K562 (cell line): ENCODE measurements around the gene NEK1. TPM values are rescaled to one million over a fixed set of nuclear protein-coding genes. Genes with fewer than 3 reads are reported as not detected.
A peak's percentile ranks its signal among the peaks of the same experiment; 100 is the strongest.

Experiments used
- CEBPG ChIP-seq, 3 experiments: fragments of 200-800 bp in 1 of 3; sonication (Bioruptor generic) in 1 of 3; sonication (generic) in 1 of 3; formaldehyde crosslinking in 1 of 3; IDR thresholded peaks in 2 of 3; conservative IDR thresholded peaks in 1 of 3; 2 replicates each; pipeline versions ENCODE4 v1.6.1 to v1.8.0; 2016 to 2022; ENCODE audit warnings: missing compliant biosample characterization in 2 of 3, missing genetic modification characterization in 2 of 3, mild to moderate bottlenecking in 1 of 3, missing genetic modification reagents in 1 of 3
- ESRRB ChIP-seq: fragments of 250-450 bp; sonication (Bioruptor Pico); IDR thresholded peaks from 2 replicates; pipeline ENCODE4 v1.5.0; 2020; ENCODE audit warnings: mild to moderate bottlenecking, moderate library complexity, borderline replicate concordance
- FOXA3 ChIP-seq, 2 experiments: fragments of 450-650 bp in 1 of 2; sonication (generic) in 1 of 2; formaldehyde crosslinking; IDR thresholded peaks in 1 of 2; conservative IDR thresholded peaks in 1 of 2; 2 replicates each; pipeline versions ENCODE4 v1.4.0 to v1.8.0; 2020 to 2022; ENCODE audit warnings: mild to moderate bottlenecking in 2 of 2, missing genetic modification reagents in 1 of 2
- ILF3 ChIP-seq: fragments of 450-650 bp; IDR thresholded peaks from 2 replicates; pipeline ENCODE4 v1.6.1; 2018; ENCODE audit warnings: antibody characterized with exemption, mild to moderate bottlenecking, moderate library complexity, borderline replicate concordance
- KAT8 ChIP-seq: fragments of 450-650 bp; IDR thresholded peaks from 2 replicates; pipeline ENCODE4 v1.6.1; 2016; ENCODE audit warnings: low read depth, mild to moderate bottlenecking
- PML ChIP-seq: IDR thresholded peaks from 2 replicates; pipeline ENCODE4 v1.6.1; 2012; ENCODE audit warnings: low read length, inconsistent platforms
- STAT5A ChIP-seq: IDR thresholded peaks from 2 replicates; pipeline ENCODE4 v1.6.1; 2012; ENCODE audit warnings: low read length, inconsistent platforms, borderline replicate concordance
- ZNF316 ChIP-seq: fragments of 450-650 bp; IDR thresholded peaks from 2 replicates; pipeline ENCODE4 v1.6.1; 2016
- ZNF766 ChIP-seq: fragments of 200-800 bp; sonication (Bioruptor generic); conservative IDR thresholded peaks from 2 replicates; pipeline ENCODE4 v1.6.1; 2016; ENCODE audit warnings: missing genetic modification characterization, missing compliant biosample characterization
- ZNF79 ChIP-seq: fragments of 250-450 bp; sonication (Bioruptor Pico); IDR thresholded peaks from 2 replicates; pipeline ENCODE4 v1.4.0; 2020; ENCODE audit warnings: low read depth, mild to moderate bottlenecking, moderate library complexity
- polyA plus RNA-seq, 8 experiments: library from polyadenylated mRNA; depleted of rRNA in 4 of 8; stranded (reverse) in 5 of 8; unstranded in 3 of 8; fragments of >200 nt; fragmentation: Nextera tagmentation in 2 of 8; fragmentation: Illumina TruSeq in 1 of 8; extraction: Ambion mirVana in 2 of 8; extraction: Trizol in 1 of 8; gene quantifications; 2 replicates each; pipeline versions ENCODE4 v1.2.1 to v1.2.3, GENCODE V29; 2011 to 2014; ENCODE audit warnings: inconsistent platforms in 1 of 8, missing spikeins in 1 of 8
- total RNA-seq, 7 experiments: library from RNA; depleted of rRNA in 6 of 7; stranded (reverse); fragments of >200 nt in 6 of 7; fragmentation: Illumina TruSeq in 2 of 7; extraction: Trizol in 2 of 7; gene quantifications; 2 replicates each; pipeline versions ENCODE4 v1.2.1 to v1.2.3, GENCODE V29; 2011 to 2021; ENCODE audit warnings: low replicate concordance in 1 of 7
- TF ChIP-seq, protein P1 (sequence below): fragments of 250-450 bp; sonication (Bioruptor Pico); IDR thresholded peaks from 2 replicates; pipeline ENCODE4 v1.8.0; 2022; ENCODE audit warnings: moderate library complexity, mild to moderate bottlenecking, inconsistent platforms
- TF ChIP-seq, protein P2 (sequence below): fragments of 250-450 bp; sonication (Bioruptor Pico); IDR thresholded peaks from 2 replicates; pipeline ENCODE4 v1.5.0; 2022; ENCODE audit warnings: mild to moderate bottlenecking
- TF ChIP-seq, protein P3 (sequence below), 2 experiments: fragments of 450-650 bp in 1 of 2; sonication (generic) in 1 of 2; formaldehyde crosslinking in 1 of 2; IDR thresholded peaks in 1 of 2; conservative IDR thresholded peaks in 1 of 2; 2 replicates each; pipeline versions ENCODE4 v1.6.1 to v1.8.1; 2016 to 2023; ENCODE audit warnings: mild to moderate bottlenecking in 2 of 2, moderate library complexity in 2 of 2, inconsistent platforms in 1 of 2, missing genetic modification reagents in 1 of 2
- TF ChIP-seq, protein P4 (sequence below): fragments of 450-650 bp; IDR thresholded peaks from 2 replicates; pipeline ENCODE4 v1.6.1; 2016; ENCODE audit warnings: low read depth, mild to moderate bottlenecking, moderate library complexity
- TF ChIP-seq, protein P5 (sequence below): fragments of 450-650 bp; IDR thresholded peaks from 2 replicates; pipeline ENCODE4 v1.6.1; 2017; ENCODE audit warnings: antibody characterized with exemption, mild to moderate bottlenecking

Gene NEK1
- total and polyA plus RNA-seq, 9 of the 15 experiments (the other 6 are each of a cell fraction or from before 2014, with no cell fraction given): 6.2 to 15.7 (median 10.3) TPM

DNA sequence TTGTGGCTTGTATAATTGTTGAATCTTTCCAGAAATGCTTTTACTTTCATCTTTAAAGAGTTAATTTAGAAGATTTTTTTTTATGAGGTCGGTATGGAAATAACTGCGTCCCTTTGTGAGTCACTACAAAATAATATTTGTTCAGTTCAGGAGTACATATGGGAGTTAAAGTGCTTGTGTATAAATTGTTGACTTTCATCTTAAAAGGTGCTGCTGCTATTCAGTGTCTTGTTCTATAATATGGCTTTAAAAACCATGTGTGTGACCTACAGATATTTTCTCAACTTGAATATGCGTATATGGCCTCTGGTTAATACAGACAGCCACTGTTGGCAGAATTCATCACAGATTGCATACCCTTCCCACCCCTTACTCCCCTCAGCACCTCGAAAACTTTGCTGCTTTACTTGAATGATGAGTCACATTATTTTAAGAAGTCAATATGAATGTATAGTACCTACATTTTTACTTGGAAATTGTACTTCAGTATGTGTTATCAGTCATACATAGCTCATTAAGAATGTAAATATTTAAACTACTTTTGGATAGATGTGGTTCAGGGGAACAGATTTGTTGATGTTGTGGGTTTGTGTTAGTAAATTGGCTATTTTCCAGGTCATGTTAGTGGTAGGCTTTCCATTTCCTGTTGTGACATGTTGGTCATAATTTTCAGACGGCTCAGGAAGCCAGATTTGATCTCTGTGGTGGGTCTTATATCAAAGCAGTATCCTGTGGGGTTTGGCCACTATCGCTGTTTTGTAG is 9.5 kb upstream of the NEK1 start (continued):
- no peak for TF ChIP-seq ZNF766 (CRISPR knock-in tag)
- no peak for TF ChIP-seq KAT8
- TF ChIP-seq CEBPG (CRISPR knock-in tag; IDR thresholded peaks at IDR 0.05): no peak
- TF ChIP-seq CEBPG (tag; conservative IDR thresholded peaks at IDR 0.05 in 1 of 2, IDR thresholded peaks at IDR 0.05 in 1 of 2): 0 out of 4 replicates have a peak, but pooled peaks have one; percentile 15 to 29
- TF ChIP-seq, protein P1, sequence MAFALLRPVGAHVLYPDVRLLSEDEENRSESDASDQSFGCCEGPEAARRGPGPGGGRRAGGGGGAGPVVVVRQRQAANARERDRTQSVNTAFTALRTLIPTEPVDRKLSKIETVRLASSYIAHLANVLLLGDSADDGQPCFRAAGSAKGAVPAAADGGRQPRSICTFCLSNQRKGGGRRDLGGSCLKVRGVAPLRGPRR (CRISPR knock-in tag): no peak
- peak in 1 of 2 experiments; percentile 76; a peak in 2 of 4 replicates for TF ChIP-seq FOXA3 (CRISPR knock-in tag; conservative IDR thresholded peaks at IDR 0.05 in 1 of 2, IDR thresholded peaks at IDR 0.05 in 1 of 2)
- TF ChIP-seq ESRRB (CRISPR knock-in tag): no peak
- TF ChIP-seq PML: peak; percentile 29; the same call in 1 of the 2 replicates
- TF ChIP-seq STAT5A: peak; percentile 38; the same call in 1 of the 2 replicates
- TF ChIP-seq ILF3: no peak
- TF ChIP-seq, protein P2, sequence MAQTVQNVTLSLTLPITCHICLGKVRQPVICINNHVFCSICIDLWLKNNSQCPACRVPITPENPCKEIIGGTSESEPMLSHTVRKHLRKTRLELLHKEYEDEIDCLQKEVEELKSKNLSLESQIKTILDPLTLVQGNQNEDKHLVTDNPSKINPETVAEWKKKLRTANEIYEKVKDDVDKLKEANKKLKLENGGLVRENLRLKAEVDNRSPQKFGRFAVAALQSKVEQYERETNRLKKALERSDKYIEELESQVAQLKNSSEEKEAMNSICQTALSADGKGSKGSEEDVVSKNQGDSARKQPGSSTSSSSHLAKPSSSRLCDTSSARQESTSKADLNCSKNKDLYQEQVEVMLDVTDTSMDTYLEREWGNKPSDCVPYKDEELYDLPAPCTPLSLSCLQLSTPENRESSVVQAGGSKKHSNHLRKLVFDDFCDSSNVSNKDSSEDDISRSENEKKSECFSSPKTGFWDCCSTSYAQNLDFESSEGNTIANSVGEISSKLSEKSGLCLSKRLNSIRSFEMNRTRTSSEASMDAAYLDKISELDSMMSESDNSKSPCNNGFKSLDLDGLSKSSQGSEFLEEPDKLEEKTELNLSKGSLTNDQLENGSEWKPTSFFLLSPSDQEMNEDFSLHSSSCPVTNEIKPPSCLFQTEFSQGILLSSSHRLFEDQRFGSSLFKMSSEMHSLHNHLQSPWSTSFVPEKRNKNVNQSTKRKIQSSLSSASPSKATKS (CRISPR knock-in tag): no peak
- 0 out of 2 replicates have a peak, but pooled peaks have one; percentile 10 for TF ChIP-seq ZNF316
- TF ChIP-seq, protein P3, sequence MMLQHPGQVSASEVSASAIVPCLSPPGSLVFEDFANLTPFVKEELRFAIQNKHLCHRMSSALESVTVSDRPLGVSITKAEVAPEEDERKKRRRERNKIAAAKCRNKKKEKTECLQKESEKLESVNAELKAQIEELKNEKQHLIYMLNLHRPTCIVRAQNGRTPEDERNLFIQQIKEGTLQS (IDR thresholded peaks at IDR 0.05): peak; percentile 80
- TF ChIP-seq, protein P3 (CRISPR knock-in tag; conservative IDR thresholded peaks at IDR 0.05): no peak
- TF ChIP-seq, protein P4, sequence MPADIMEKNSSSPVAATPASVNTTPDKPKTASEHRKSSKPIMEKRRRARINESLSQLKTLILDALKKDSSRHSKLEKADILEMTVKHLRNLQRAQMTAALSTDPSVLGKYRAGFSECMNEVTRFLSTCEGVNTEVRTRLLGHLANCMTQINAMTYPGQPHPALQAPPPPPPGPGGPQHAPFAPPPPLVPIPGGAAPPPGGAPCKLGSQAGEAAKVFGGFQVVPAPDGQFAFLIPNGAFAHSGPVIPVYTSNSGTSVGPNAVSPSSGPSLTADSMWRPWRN: peak; percentile 54; the same call in 1 of the 2 replicates
- TF ChIP-seq ZNF79 (CRISPR knock-in tag): no peak
- TF ChIP-seq, protein P5, sequence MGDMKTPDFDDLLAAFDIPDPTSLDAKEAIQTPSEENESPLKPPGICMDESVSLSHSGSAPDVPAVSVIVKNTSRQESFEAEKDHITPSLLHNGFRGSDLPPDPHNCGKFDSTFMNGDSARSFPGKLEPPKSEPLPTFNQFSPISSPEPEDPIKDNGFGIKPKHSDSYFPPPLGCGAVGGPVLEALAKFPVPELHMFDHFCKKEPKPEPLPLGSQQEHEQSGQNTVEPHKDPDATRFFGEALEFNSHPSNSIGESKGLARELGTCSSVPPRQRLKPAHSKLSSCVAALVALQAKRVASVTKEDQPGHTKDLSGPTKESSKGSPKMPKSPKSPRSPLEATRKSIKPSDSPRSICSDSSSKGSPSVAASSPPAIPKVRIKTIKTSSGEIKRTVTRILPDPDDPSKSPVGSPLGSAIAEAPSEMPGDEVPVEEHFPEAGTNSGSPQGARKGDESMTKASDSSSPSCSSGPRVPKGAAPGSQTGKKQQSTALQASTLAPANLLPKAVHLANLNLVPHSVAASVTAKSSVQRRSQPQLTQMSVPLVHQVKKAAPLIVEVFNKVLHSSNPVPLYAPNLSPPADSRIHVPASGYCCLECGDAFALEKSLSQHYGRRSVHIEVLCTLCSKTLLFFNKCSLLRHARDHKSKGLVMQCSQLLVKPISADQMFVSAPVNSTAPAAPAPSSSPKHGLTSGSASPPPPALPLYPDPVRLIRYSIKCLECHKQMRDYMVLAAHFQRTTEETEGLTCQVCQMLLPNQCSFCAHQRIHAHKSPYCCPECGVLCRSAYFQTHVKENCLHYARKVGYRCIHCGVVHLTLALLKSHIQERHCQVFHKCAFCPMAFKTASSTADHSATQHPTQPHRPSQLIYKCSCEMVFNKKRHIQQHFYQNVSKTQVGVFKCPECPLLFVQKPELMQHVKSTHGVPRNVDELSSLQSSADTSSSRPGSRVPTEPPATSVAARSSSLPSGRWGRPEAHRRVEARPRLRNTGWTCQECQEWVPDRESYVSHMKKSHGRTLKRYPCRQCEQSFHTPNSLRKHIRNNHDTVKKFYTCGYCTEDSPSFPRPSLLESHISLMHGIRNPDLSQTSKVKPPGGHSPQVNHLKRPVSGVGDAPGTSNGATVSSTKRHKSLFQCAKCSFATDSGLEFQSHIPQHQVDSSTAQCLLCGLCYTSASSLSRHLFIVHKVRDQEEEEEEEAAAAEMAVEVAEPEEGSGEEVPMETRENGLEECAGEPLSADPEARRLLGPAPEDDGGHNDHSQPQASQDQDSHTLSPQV: 0 out of 2 replicates have a peak, but pooled peaks have one; percentile 13
